ENCODE measurements around the gene MYRF.

GRCh38 chr11:61810671-61811175, 58.3 kb downstream of the MYRF start:
- TF ChIP-seq CTCF (IDR thresholded peaks at IDR 0.05) (no peak), ZFX (IDR thresholded peaks at IDR 0.05; ENCODE audit: borderline replicate concordance) (no peak)

Data from 22Rv1 (cell line).